ENCODE results near the gene ZBTB7C. TPM values are rescaled to one million over a fixed set of nuclear protein-coding genes. Genes with fewer than 3 reads are reported as not detected.

The ZBTB7C gene
- total and polyA plus RNA-seq, 9 of the 15 experiments (the other 6 are each of a cell fraction or from before 2014, with no cell fraction given): not detected

- H2AFZ ChIP-seq (ENCODE audit: low read depth, low read length): no peak overlapping the region
- no TSS peak for BruUV-seq (replicated peaks)
- H3K27ac ChIP-seq (ENCODE audit: extremely low read depth, low read depth, low read length): no peak overlapping the region
- in situ Hi-C loops (cut with MboI): no loop called here
- POLR2A ChIA-PET: no interaction called here
- WGBS (ENCODE audit: insufficient coverage, low coverage, missing lambda C conversion rate): 0% methylated on average over 4 of the region's 4 CpGs
- intact Hi-C loops (cut with micrococcal nuclease): no loop called here
- H3K9ac ChIP-seq (ENCODE audit: insufficient read depth in 1 of 2, low read depth in 2 of 2, low read length in 2 of 2): no peak overlapping the region
- DNase-seq (ENCODE audit: extremely low read depth in 1 of 4, low spot score in 3 of 4) (no peak), FAIRE-seq (no peak), ATAC-seq (no peak)
- no peaks in the 10 kb centered on the region for H3K4me1 ChIP-seq (replicated peaks in 1 of 2; ENCODE audit: control insufficient read depth in 2 of 2, insufficient read depth in 2 of 2, low read length in 2 of 2)
- no peak overlapping the region for H3K4me2 ChIP-seq (ENCODE audit: insufficient read depth, low read length)
- CTCF ChIA-PET (ENCODE audit: low intra/inter-chr PET ratio): no interaction called here
- H3K36me3 ChIP-seq (ENCODE audit: control insufficient read depth, insufficient read depth, low read length): no peaks in the 10 kb centered on the region
- H3K27me3 ChIP-seq (ENCODE audit: control insufficient read depth in 2 of 2, insufficient read depth in 2 of 2, low read length in 2 of 2): peaks cover 0 to 6% of the 10 kb centered on the region in 2 experiments; a peak in 2 of 5 replicates
- TF ChIP-seq ZNF609 (CRISPR knock-in tag; IDR thresholded peaks at IDR 0.05; ENCODE audit: borderline replicate concordance): no peak
- TF ChIP-seq FOXK2 (conservative IDR thresholded peaks at IDR 0.05 in 1 of 2, IDR thresholded peaks at IDR 0.05 in 1 of 2; ENCODE audit: low read depth in 2 of 2): no peak
- TF ChIP-seq IRF9 (tag; IDR thresholded peaks at IDR 0.05): no peak
- TF ChIP-seq ATF2 (CRISPR knock-in tag; IDR thresholded peaks at IDR 0.05): no peak
- TF ChIP-seq BMI1 (IDR thresholded peaks at IDR 0.05; ENCODE audit: low read length): no peak
- TF ChIP-seq SRSF3 (IDR thresholded peaks at IDR 0.05; ENCODE audit: insufficient read depth, low read length): no peak
- TF ChIP-seq JUND (IDR thresholded peaks at IDR 0.05; ENCODE audit: borderline replicate concordance, low read depth, low read length): no peak
- no peak for TF ChIP-seq JUND (tag; IDR thresholded peaks at IDR 0.05; ENCODE audit: borderline replicate concordance, low read depth, low read length)
- no peak for TF ChIP-seq LARP7 (IDR thresholded peaks at IDR 0.05)
- no peak for TF ChIP-seq ZNF12 (CRISPR knock-in tag; IDR thresholded peaks at IDR 0.05)
- TF ChIP-seq CHCHD3 (CRISPR knock-in tag; IDR thresholded peaks at IDR 0.05): no peak
- TF ChIP-seq FOSL1 (tag; conservative IDR thresholded peaks at IDR 0.05): no peak
- no peaks in the 10 kb centered on the region for H3K9me3 ChIP-seq (replicated peaks; ENCODE audit: control insufficient read depth, insufficient read depth, low read depth, low read length)
- no peaks in the 10 kb centered on the region for H3K79me2 ChIP-seq (ENCODE audit: control insufficient read depth, insufficient read depth, low read length)
- no peak overlapping the region for H3K4me3 ChIP-seq
- no peaks in the 10 kb centered on the region for H4K20me1 ChIP-seq (replicated peaks; ENCODE audit: control insufficient read depth, insufficient read depth, low read length)
- H3K9me1 ChIP-seq (ENCODE audit: control insufficient read depth, insufficient read depth, low read length): no peaks in the 10 kb centered on the region
These were observed 214.5 kb downstream of the ZBTB7C start for GRCh38 chr18:48194591-48195181.

Data from K562 (cell line).